Stimulated activated CD8-positive, alpha-beta memory T cell treated with anti-CD3 and anti-CD28 coated beads, Interleukin-7, amount 100 ng/mL, for 1 hour (primary cell): ENCODE measurements around the gene ELMOD1.

Experiments used
- DNase-seq, 2 donors: peaks; one replicate each; pipeline ENCODE4 v3.0.0-alpha.2; 2020; ENCODE audit warnings: low read depth in 2 of 2

Gene ELMOD1

DNA sequence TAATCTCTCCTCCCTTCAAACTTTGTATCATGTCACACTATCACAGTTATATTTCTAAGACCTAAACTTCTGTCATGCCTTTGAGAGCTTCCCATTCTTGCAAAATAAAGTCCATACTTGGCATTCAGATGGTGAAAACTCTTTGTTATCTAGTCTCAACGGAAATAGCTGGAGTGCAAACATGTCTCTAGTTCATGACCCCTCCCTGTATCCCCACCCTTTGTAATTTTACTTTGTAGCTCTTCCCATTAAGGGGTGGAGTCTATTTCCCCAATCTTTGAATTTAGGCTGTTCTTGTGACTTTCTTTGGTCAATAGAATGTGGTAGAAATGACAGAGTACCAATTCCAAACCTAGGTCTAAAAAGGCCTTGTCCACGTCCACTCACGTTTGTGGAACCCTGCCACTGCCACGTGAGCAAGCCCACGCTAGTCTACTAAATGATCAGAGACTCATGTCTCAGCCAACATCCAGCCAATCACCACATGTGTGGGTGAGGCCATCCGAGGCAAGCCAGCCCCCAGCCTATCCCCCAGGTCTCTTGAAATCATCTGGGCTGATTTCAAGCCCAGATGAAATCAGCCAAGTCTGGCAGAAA is 97.5 kb downstream of the ELMOD1 start:
- no peak for DNase-seq

DNA sequence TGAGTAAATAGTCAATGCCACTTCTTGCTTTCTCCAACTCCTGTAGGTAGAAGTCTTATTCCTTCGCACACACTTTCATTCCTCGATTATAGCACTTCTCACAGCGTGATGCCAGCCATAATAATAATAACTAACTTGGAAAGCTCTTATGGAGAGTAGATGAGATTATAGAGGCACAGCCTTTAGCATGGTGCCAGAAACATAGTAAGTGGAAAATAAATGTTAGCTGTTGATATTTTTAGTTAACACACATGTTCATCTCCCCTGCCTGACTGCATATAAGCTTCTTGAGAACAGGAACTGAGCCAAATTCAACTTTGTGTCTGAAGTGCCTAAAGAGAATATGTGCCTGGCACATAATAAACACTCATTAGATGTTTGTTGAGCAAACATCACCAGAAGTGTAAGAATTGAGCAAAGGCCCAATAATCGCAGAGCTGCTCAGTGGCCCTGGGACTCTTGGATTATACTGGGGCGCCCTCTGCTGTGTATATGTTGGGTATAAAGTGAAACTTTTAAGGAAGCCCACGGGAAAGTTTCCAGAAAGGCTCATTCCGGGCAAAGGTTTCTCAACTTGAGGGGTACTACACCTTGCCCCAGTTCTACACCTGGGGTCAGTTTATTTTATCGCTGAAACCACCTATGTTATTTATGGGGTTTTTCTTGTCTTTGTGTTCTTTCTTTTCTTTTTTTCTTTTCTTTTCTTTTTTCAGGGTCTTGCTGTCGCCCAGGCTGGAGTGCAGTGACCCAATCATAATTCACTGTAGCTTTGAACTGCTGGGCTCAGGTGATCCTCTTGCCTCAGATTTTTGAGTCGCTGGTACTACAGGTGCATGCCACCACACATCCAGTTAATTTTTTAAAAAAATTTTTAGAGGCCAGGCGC is 98.6 kb downstream of the ELMOD1 start:
- peak; percentile 10 to 23 for DNase-seq

DNA sequence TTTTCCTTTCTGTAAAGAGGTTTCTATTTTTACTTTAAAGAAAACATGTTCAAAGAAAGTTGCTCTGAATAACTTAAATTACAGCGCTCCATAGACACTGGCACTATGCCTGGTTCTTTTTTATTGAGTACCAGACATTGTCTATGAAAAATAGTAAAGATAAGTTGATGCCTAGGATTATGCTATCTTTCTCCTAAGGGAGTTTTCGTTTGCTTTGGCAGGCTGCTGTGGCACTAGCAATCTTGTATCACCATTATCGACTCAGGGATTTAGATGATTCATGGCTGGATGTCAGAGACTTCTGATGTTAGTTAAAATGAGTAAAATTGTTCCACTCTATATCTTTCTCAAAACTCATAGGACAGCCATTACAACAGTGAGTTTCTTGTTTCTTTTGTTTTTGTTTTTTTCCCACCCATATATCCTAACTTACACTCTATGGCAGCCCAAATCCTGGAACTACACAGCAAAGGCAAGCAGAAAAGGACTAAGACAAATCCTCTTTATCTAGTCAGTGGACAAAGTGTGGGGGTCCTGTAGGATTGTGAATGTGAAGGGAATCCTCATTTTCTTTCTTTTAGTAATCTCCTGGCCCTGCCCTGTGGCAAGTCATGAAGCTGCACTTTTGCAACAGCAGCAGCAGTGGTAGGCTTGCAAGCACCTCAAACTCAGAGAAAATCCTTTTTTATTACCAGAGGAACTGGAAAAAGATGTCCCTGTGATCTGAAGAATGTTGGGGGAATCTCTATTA is 100.2 kb downstream of the ELMOD1 start:
- DNase-seq, result no peak

DNA sequence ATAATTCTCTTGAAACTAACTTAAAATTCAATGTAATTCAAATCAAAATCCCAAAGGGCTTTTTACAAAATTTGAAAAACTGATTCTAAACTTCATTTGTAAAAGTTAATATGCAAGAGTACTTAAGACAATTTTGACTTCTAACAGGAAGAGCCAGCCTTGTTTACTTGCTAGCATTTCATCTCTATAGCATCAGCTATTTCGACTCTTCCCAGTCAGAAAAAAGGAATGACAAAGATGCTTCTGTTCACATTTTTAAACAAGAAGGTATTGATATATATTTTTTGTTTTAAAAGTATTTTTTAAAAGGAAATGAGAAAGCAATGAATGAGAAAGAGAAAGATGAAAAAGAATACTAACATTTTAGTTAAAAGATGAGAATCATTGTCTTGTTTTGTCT is 104.5 kb downstream of the ELMOD1 start:
- DNase-seq, result no peak

DNA sequence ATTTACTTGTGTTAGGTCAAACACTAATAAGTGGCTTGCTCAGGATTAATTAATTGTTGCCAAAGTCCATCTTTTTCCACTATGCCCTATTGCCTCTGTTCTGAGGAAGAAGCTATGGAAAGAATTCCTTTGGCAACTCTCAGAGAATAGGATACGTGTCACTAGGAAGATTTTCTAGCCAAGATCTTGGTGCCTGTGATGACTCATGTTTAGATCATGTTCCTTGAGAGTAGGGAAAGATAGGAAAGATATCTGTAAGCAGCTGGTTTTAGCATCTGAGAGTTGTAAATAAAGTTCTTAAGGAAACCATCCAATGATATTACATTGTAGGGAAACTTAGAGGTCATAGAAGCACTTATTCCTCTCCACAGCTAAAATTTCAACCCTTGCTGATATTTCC is 105.2 kb downstream of the ELMOD1 start:
- no peak for DNase-seq

DNA sequence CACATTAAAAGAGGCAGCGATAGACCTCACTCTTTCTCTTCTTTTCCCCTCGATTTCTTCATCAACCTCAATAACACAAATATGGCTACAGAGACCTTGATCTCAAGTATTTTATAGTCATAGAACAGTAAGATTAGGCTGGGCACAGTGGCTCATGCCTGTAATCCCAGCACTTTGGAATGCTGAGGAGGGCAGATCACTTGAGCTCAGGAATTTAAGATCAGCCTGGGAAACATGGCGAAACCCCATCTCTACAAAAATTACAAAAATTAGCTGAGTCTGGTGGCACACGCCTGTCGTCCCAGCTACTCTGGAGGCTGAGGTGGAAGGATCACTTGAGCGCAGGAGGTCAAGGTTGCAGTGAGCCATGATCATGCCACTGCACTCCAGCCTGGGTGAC is 106.3 kb downstream of the ELMOD1 start:
- no peak for DNase-seq

DNA sequence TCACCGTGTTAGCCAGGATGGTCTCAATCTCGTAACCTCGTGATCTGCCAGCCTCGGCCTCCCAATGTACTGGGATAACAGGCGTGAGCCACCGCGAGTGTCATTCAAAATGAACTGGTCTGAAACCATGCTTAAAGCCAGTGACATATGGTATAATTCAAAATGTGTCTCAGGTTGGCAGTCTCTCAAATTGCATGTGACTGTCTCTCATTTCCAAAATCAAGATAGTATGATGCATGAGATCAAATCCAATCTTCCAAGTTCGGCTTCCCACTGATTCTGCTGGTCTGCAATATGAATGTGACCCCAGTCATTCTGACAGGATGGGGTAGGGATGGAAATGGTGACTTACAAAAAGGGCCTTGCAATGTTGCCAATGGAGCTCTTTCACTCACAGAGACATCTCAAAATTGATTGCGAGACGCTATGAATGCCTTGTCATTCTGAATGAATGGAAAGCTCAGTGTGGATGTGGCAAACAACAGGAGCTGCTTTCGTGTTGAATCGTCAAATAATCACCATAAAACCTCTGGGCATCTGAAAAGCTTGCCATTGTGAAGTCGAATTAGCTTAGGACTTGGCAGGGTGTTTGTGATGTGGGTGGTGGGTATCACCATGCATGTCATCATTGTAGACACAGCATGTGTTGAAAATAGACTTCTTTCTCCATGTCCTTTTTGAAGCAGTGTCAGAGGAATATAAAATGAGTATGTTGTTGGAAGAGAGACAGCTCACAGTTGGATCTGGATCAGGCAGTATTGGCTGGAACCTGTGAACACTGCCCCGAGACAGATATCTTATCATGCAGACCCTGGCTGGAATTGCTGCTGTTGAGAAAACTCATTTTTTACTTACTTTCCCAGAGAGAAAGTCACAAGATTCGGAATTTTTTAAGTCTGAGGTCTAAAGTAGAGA is 108.7 kb downstream of the ELMOD1 start:
- no peak for DNase-seq

DNA sequence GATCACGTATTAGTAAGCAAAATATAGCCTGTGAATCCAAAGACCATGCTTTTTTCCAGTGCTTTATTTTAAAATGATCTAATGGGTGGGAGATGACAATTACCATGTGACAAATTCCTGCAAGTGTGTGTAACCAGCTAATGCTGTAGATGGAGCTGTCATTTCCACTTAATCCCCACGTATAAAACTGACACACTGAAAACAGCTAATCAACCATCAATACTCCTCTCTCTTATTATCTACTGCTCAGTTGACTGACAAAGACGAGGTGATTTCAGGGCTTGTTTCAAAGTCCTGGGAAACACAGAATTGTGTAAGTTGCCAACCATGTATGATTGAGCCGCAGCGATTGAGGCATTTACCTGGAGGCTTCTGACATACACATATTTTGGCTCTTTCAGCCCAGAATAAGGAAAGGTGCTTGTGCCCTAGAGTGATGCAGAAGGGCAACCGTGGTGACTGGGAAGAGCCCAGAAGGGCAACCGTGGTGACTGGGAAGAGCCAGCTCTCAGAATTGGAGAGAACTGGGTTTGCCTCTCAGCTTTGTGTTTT is 111.2 kb downstream of the ELMOD1 start:
- DNase-seq, result no peak

DNA sequence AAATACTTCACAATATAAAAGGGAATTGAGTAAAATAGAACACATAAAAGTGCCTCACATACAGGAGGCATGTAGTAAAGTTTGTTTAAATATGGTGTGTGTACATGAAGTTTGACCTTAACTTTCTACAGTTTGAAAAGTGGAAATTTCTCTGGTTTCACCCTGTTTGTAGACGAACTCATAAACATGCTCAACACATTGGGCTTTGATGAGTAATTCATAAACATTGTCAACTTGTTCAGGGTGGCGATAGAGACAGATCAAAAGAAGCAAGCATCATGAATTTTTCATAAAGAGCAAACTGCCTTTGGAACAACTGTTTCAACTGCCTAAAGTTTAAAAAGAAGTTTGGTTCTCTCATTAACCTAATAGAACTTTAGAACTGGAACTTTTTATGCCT is 111.8 kb downstream of the ELMOD1 start:
- DNase-seq, result no peak

DNA sequence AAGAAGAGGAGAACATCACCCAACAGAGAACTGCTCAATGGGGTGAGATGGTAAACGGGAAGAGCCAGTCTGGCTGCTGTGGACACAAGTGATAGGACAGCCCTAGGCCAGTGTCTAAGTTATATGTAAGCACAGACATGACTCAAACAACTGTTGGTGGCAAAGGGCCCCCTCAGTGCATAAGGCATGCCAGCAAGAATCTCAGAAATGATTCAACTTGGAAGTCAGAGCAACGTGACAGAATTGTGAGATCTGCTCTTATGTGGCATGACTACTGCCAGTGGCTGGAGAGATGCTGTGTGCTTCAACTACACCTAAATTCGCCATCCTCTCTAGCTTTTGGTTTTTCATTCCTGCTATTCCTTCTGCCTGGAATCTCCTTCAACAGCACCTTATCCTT is 113.5 kb downstream of the ELMOD1 start:
- no peak for DNase-seq

DNA sequence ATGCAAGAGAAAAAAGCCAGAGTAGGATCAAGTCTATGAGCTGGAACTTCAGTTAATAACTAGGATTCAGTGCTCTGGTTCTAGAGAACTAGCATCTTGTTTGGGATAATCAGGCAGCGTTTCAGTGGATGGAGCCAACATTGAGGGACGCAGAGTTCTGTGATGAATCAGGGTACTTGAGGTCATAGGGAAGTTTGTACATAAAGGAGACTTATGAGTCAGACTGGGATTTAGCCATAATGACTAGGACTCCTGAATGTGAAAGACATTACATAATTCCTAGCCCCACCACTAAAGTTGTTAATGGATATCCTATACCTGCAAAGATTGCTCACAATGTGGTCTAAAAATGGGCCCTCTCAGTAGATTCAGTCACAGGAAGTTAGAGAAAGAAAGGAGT is 114.1 kb downstream of the ELMOD1 start:
- DNase-seq, result no peak

DNA sequence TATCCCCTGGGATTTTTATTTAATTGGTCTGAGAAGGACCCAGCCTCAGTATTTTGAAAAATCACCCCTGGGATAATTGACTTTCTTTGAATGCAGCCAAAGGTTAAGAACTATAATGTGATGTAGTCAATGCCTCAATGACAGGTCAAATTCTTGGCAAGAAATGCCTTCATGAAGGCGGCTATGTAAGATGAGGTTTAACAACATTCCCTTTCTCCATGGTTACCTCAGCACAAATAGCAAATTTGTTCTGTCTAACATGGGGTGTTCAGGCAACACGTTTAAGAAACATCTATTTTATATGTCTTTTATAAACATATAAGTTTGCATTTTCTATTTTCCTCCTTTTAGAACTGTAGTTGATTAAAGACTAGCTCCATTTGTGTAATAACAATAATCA is 115.6 kb downstream of the ELMOD1 start:
- no peak for DNase-seq

DNA sequence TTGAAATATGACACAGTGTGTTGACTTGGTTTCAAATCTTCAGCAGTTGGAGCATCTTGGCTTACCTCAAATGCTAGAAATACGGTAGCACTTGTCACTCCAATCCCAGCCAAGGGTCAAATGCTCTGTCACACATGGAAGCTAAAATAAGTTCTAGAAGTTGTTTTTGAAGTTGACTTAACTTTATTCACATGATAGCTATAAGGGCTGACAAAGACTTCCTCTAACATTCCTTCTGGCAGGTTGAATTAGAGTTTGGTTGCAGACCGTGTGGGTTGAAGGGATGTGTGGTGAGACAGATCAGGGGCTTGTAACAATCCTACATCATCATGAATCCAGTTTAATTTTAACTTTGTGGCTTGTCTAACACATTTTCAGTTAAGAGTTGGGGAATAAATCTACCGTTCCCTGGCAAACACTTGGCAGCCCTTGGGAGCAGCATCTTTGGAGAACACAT is 116.3 kb downstream of the ELMOD1 start:
- no peak for DNase-seq

DNA sequence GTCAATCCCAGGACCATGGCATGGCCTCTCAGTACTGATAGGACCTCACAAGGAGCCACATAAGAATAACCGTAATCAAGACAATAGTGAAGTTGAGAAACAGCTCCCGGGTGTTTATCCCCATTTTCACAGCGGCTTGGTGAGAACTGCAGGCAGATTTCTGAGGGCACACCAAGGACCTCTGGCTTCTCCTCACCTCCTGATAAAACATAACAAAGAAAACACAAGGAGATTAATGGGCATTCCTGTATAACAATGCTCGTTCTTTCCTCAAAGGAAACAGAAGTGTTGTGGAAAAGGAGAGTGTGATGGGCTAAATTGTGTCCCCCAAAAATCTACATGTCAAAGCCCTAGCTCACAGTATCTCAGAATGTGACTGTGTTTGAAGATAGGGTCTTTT is 116.9 kb downstream of the ELMOD1 start:
- DNase-seq, result no peak

DNA sequence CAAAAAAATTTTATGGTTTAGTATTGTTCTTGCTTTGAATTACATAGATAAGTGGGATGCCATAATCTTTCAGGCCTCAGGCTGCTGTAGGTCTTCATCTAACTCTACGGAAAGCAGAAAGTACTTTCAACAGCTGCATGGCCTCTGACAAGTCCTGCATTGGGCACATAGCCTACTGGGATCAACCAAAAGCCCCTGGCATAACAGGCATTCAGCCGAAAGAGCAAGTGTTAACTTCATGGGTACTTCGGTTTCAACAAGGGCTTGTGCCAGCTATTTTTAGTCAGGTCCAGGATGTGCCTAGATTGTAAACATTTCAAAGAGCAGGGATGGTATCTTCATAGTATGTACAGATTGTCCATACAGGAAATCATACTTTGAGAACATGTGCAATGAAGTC is 117.8 kb downstream of the ELMOD1 start:
- no peak for DNase-seq

DNA sequence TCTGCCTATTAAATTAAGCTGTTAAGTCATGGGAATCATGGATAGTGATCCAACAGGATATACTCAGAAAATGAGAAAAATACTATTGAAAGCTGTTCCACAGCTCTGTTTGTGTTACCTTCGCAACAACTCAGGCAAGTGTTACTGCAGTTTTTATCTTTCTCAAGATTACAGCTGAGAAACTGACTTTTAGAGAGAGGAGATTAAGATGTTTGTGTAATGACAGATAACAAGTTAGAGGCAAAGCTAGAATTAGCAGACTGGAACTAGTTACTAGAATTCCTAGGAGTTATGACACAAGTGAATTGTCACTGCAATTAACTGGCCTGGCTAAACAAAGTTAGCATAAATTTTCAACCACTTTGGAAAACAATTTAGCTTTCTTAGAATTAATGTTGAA is 119.4 kb downstream of the ELMOD1 start:
- no peak for DNase-seq

DNA sequence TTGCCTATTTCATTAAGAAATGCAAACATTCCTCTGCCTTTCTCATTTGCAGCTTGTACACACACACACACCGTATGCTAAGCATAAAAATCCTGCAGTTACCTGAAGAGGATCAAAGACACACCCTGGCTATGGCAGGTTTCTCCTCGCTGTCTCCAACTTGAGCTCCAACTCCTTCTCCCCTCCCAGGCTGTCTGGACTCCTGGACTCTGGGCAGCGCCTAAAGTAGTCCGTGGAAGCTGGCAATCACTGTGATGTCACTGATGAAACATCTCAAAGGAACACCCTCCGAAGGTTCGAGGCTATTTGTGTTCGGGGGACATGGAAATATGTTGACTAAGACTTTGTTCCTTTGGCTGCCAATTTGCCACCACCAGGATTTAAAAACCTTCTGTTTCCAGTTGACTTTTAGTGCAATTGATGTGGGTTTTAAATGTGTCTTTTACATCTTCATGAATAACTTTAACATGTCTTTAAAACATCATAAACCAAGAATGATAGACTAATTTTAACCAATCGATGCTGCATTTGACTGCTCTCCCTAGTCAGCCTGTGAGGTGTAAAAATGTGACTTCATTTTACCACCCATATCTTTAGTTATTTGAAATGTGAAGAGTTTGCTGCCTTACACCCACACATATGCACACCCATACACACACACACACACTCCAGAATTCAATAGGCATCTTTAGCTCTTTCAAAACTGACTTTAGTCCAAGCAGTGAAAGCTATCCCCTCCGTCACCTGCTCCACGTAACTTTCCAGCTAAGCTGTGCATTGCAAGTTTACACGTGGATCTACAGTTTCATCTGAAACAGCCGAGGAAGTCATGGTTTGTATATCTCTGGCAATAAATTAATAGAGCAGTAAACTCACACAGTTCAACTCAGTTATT is 121.2 kb downstream of the ELMOD1 start, which contains the start of gene SLN:
SLN (minus strand) TSS at position 196 of the 895 bp plus-strand sequence.
- no peak for DNase-seq

DNA sequence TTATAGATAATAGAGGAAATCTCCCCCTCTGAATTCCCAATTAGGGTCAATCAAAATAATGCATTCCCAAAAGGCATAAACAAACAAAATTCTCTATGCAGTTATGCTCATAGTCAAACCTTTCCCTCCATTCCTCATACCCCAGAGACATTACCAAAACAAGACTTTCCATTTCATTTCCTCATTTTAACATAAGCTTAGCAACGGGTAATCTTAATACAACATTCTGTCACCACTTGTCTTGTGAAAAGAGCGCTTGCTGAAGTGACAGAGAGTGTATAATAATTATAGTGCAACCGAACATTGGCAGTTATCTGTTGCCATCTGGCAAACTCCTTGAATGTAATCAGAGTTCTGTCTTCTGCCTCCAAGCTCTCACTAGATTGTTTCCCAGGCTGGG is 122.1 kb downstream of the ELMOD1 start:
- no peak for DNase-seq
